ENCODE measurements around the gene CCDC7.
"Not testable (repeated sequence)": the region's sequence is repeated elsewhere in the genome, so short reads cannot be mapped to it uniquely, and the experiment has no call there.

Gene CCDC7

GRCh38 chr10:32582946-32583345 lies 137.0 kb downstream of the CCDC7 start:
- DNase-seq, result no peak

GRCh38 chr10:32598022-32598421 lies 152.1 kb downstream of the CCDC7 start:
- DNase-seq, result not testable (repeated sequence)

GRCh38 chr10:32600317-32600716 lies 154.4 kb downstream of the CCDC7 start:
- no peak for DNase-seq

GRCh38 chr10:32601562-32601961 lies 155.6 kb downstream of the CCDC7 start:
- not testable (repeated sequence) for DNase-seq

- DNase-seq, result no peak
Observed at GRCh38 chr10:32605787-32606186, 159.8 kb downstream of the CCDC7 start.

GRCh38 chr10:32610543-32610942 lies 164.6 kb downstream of the CCDC7 start:
- DNase-seq, result not testable (repeated sequence)

GRCh38 chr10:32616438-32616837 lies 170.5 kb downstream of the CCDC7 start:
- no peak for DNase-seq

GRCh38 chr10:32618482-32618881 lies 172.5 kb downstream of the CCDC7 start:
- no peak for DNase-seq

GRCh38 chr10:32621969-32622368 lies 176.0 kb downstream of the CCDC7 start:
- no peak for DNase-seq

- DNase-seq, result no peak
Observed at GRCh38 chr10:32622409-32622808, 176.5 kb downstream of the CCDC7 start.

GRCh38 chr10:32627183-32627582 lies 181.2 kb downstream of the CCDC7 start:
- DNase-seq, result no peak

- no peak for DNase-seq
Observed at GRCh38 chr10:32629910-32630309, 184.0 kb downstream of the CCDC7 start.

GRCh38 chr10:32646535-32646934 lies 200.6 kb downstream of the CCDC7 start:
- DNase-seq, result no peak

- DNase-seq, result no peak
Observed at GRCh38 chr10:32650246-32650655, 204.3 kb downstream of the CCDC7 start.

- DNase-seq, result not testable (repeated sequence)
Observed at GRCh38 chr10:32657430-32657829, 211.5 kb downstream of the CCDC7 start.

- no peak for DNase-seq
Observed at GRCh38 chr10:32661346-32661745, 215.4 kb downstream of the CCDC7 start.

- no peak for DNase-seq
Observed at GRCh38 chr10:32680803-32681557, 235.0 kb downstream of the CCDC7 start.

- no peak for DNase-seq
Observed at GRCh38 chr10:32684291-32684690, 238.4 kb downstream of the CCDC7 start.

- no peak for DNase-seq
Observed at GRCh38 chr10:32687116-32687515, 241.2 kb downstream of the CCDC7 start.

GRCh38 chr10:32687546-32687945 lies 241.6 kb downstream of the CCDC7 start:
- DNase-seq, result no peak

- DNase-seq, result no peak
Observed at GRCh38 chr10:32692174-32692573, 246.2 kb downstream of the CCDC7 start.

GRCh38 chr10:32693441-32693979 lies 247.6 kb downstream of the CCDC7 start:
- DNase-seq, result no peak

- DNase-seq, result not testable (repeated sequence)
Observed at GRCh38 chr10:32699683-32700082, 253.7 kb downstream of the CCDC7 start.

GRCh38 chr10:32713560-32713959 lies 267.6 kb downstream of the CCDC7 start:
- no peak for DNase-seq

- no peak for DNase-seq
Observed at GRCh38 chr10:32731527-32731926, 285.6 kb downstream of the CCDC7 start.
